GM11168 (cell line): ENCODE measurements around the gene HNRNPA2B1.

Experiments used
- in situ Hi-C: fragments of 300-500 bp; cut with MboI; formaldehyde crosslinking; loops from one replicate; pipeline ENCODE4 v1.12.0; 2022; ENCODE audit warnings: low sequenced_read_pairs; ENCODE audit not compliant: unreplicated experiment

HNRNPA2B1 gene

DNA sequence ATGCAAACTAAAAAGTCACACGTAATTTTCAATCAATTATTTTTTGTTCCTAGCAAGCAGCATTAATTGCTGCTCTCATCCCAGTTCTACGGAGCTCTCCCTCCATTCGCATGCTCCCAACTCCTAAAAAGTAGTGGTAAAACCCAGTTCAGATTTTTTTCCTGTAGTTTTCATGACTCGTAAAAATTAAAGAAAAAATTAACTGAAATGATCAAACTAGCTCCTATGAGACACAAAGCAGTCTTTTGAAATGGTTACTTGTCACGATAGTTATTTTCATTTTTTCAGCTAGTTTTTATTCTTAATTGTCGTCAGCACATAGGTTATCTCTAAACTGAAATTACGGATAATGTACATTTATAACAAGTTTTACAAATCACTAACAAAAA is 1.8 kb downstream of the HNRNPA2B1 start:
- in situ Hi-C loops, result loop anchor here (10.0 kb wide), 1 partner anchor 104 kb away; no protein-coding TSS in a partner anchor

- in situ Hi-C loops, result loop anchor here (10.0 kb wide), 1 partner anchor 103 kb away; no protein-coding TSS in a partner anchor
Observed at GRCh38 chr7:26198133-26198780, 2.3 kb downstream of the HNRNPA2B1 start.

- in situ Hi-C loops, result loop anchor here (10.0 kb wide), 1 partner anchor 103 kb away; no protein-coding TSS in a partner anchor
Observed at GRCh38 chr7:26197153-26198115, 3.1 kb downstream of the HNRNPA2B1 start.

DNA sequence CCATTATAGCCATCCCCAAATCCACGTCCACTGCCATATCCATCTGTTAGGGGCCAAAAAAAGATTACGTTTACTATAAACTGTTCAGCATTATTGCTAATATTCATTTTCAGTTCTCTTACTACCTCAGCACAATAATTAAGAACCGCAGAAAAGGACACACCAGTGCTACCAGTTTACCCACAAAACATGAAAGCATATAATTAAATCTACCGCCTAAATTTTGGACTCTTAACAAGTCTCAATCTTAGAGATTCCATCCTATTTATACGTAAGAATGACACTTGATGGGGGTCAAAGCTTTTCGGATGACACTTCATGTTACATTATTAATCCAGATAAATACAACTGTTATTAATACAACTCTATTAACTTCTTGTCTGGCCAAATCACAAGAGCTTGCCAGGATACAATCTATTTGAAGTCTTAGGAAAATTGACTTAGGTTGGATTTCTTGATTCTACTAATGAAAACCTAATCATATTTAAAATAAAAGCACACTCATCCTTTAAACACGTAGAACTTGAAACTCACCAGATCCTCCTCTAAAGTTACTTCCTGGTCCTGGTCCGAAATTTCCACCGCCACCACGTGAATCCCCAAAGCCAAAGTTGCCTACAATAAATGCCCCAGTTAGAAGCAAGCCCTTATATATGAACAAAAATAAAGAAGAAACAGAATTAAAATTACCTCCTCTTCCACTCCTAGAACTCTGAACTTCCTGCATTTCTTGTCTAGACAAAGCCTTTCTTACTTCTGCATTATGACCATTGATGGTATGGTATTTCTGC is 4.5 kb downstream of the HNRNPA2B1 start:
- in situ Hi-C loops, result loop anchor here (10.0 kb wide), 1 partner anchor 101 kb away; no protein-coding TSS in a partner anchor

- in situ Hi-C loops, result loop anchor here (10.0 kb wide), 1 partner anchor 100 kb away; no protein-coding TSS in a partner anchor
Observed at GRCh38 chr7:26195182-26195581, 5.4 kb downstream of the HNRNPA2B1 start.

GRCh38 chr7:26194764-26195163 is 5.8 kb downstream of the HNRNPA2B1 start:
- in situ Hi-C loops, result loop anchor here (10.0 kb wide), 1 partner anchor 100 kb away; no protein-coding TSS in a partner anchor

GRCh38 chr7:26193432-26194207 is 6.9 kb downstream of the HNRNPA2B1 start:
- in situ Hi-C loops, result loop anchor here (10.0 kb wide), 1 partner anchor 99 kb away; no protein-coding TSS in a partner anchor

DNA sequence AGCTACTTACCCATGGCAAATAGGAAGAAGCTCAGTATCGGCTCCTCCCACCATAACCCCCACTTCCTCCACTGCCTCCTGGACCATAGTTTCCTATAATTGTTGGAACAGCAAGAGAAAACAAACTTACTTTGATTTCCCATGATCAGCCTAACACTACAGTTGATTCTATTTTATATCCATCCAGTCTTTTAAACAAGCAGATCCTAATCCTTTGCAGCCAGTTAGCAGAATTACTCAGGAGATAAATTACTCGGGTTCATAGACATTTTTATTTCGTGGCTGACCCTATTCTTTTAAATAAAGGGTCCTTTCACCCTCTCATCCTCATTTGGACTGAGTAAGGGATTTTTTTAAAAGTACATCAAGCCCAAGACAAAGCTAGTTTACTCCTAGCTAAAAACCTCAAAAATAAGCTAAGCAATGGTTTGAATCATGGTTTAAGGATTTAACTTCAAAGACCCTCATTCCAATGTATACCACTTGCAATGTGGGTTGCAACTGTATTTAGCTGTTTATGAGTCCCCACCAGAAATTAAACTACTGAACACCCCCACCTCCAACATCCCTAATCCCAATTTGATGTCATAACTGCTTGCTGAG is 8.0 kb downstream of the HNRNPA2B1 start:
- in situ Hi-C loops, result loop anchor here (10.0 kb wide), 1 partner anchor 98 kb away; no protein-coding TSS in a partner anchor

GRCh38 chr7:26191974-26192479 is 8.5 kb downstream of the HNRNPA2B1 start:
- in situ Hi-C loops, result loop anchor here (10.0 kb wide), 1 partner anchor 97 kb away; no protein-coding TSS in a partner anchor

GRCh38 chr7:26191233-26191973 is 9.1 kb downstream of the HNRNPA2B1 start:
- in situ Hi-C loops, result loop anchor here (10.0 kb wide), 1 partner anchor 97 kb away; no protein-coding TSS in a partner anchor

- in situ Hi-C loops, result loop anchor here (10.0 kb wide), 1 partner anchor 96 kb away; no protein-coding TSS in a partner anchor
Observed at GRCh38 chr7:26190417-26190869, 10.1 kb downstream of the HNRNPA2B1 start.

DNA sequence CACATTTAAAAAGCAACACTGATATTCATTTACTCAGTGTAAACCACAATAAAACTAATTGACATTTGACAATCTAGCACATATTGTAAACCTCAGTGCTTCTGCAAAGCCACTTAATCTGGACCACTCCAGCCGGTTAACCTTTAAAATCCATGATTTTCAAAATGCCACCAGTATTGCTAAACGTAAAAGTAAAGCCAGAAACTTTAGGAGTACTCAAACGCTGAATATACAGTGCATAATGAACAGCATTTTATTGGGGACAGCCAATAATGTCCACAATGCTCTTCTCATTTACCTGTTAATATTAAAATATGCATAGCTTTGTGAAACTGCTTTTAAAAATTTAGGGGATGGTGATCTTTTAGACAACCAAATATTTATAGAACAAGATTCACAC is 10.8 kb downstream of the HNRNPA2B1 start:
- in situ Hi-C loops, result loop anchor here (10.0 kb wide), 1 partner anchor 95 kb away; no protein-coding TSS in a partner anchor

GRCh38 chr7:26188957-26189541 is 11.5 kb downstream of the HNRNPA2B1 start:
- in situ Hi-C loops, result no loop called here

DNA sequence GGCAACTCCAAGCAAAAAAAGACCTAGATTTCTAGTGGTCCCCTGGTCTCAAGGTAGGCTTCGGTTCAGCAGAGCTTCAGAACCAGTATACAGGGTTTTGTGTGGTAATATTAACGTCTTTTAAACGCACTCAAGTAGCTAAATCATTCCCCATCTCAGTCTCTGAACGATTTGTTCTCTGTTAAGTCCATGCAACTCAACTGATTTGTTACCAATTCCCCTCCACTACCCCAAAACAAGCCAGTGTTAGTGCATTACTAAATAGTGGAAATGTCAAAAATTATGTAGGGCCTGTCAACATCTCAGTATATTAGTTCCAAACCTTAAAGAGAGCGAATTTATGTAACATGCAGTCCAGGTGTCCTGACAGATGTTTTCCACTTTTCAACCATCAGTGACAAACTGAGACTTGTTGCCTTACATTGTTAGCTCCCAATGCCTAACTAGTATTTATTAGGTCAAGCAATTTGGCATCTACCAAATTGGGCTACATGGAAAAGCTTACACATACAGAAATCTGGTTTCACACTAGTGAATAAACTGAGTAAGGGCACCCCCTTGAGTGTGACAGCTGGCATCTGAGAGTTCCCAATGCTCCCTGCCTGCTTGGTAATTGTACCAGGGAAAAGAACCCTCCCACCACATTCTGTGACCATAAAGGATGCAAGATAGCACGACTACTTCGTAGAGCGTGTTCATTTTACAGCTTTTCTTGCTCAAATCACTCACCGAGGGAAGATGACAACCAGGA is 12.2 kb downstream of the HNRNPA2B1 start:
- in situ Hi-C loops, result no loop called here

DNA sequence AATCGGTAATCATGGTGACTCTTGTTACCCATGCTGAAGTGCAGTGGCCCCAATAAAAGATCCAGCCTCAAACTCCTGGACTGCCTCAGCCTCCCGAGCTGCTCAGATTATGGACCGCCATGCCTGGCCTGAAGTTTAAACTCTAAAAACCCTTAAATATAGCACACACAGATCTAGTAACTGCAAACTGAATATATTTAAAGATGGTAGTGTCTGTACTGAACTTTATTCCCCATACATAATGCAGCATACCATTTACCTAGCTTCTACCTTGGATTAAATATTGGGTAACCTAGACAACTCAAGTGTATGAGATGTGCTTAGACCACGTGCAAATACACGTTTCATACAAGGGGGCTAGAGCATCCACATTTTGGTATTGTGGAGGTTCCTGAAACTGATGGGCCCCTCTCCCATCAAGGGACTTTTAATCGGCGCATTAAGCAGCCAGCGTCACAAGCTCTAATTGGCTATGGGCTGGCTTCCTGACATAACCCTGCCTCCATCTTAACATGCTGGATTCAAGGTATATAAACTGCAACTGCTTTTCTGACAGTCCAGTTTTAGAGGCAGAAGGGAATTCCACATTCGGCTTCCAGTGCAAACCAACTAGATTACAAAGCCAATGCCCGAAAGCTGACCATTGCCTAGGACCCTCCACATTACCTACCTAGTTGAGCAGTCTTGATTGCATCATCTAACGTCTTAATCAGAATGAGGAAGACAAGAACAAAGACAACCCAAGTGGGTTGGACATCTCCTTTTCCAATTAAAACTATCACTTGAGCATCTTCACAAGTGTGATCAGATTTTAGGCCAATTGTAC is 13.0 kb downstream of the HNRNPA2B1 start:
- in situ Hi-C loops, result no loop called here
